Gastroesophageal sphincter (tissue), 3 donors: ENCODE measurements around the gene HNRNPUL1.

Experiments used
- POLR2AphosphoS5 ChIP-seq: sonication (generic); formaldehyde crosslinking; IDR thresholded peaks from one replicate; pipeline ENCODE4 v1.6.1; 2017; ENCODE audit warnings: antibody characterized with exemption
- TF ChIP-seq, protein P1 (sequence below), 4 experiments: fragments of 200-600 bp in 2 of 4; fragments of 450-650 bp in 2 of 4; sonication (generic) in 1 of 4; IDR thresholded peaks; one replicate each; pipeline ENCODE4 v1.5.1; 2017 to 2019; ENCODE audit warnings: antibody characterized with exemption in 4 of 4, mild to moderate bottlenecking in 2 of 4, moderate library complexity in 2 of 4

DNA sequence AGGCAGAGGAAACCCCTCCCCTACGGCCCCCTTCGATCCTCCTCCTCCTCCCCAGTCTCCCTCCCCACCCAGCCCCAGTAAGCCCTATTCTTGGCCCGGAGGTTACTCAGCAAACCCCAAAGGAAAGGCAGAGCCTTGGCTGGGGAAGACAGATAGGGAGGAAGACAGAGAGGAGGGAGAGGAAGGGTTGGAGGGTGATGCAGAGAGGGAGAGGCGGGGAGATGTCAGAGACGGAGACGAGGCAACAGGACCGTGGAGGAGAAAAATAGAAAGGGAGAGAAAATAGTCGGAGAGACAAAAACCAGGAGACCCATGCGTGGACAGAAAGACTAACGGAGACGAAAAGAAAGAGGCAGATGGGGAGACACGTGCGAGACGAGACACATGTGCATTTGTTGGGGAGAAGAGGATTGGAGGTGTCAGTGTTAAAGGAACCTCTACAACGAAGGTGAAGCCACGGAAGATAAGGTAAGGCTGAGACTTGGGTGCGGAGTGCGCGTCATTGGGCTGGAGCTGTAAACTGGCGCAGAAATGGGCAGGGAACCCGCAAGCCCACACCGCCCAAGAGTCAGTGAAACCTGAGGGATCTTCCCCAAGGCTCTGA, 86.7 kb downstream of the HNRNPUL1 start:
- no peak for TF ChIP-seq POLR2AphosphoS5
- TF ChIP-seq, protein P1, sequence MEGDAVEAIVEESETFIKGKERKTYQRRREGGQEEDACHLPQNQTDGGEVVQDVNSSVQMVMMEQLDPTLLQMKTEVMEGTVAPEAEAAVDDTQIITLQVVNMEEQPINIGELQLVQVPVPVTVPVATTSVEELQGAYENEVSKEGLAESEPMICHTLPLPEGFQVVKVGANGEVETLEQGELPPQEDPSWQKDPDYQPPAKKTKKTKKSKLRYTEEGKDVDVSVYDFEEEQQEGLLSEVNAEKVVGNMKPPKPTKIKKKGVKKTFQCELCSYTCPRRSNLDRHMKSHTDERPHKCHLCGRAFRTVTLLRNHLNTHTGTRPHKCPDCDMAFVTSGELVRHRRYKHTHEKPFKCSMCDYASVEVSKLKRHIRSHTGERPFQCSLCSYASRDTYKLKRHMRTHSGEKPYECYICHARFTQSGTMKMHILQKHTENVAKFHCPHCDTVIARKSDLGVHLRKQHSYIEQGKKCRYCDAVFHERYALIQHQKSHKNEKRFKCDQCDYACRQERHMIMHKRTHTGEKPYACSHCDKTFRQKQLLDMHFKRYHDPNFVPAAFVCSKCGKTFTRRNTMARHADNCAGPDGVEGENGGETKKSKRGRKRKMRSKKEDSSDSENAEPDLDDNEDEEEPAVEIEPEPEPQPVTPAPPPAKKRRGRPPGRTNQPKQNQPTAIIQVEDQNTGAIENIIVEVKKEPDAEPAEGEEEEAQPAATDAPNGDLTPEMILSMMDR (IDR thresholded peaks at IDR 0.05), result no peak
